Right renal pelvis (tissue), 4 donors: ENCODE data around the gene EEF2K. TPM values are rescaled to one million over a fixed set of nuclear protein-coding genes. Genes with fewer than 3 reads are reported as not detected.
A peak's percentile ranks its signal among the peaks of the same experiment; 100 is the strongest.

Source experiments
- DNase-seq, 4 donors: peaks; one replicate each; pipeline ENCODE4 v3.0.0-alpha.2; 2013; ENCODE audit warnings: low read depth in 4 of 4, low spot score in 3 of 4, missing footprints in 1 of 4
- polyA plus RNA-seq, 4 donors: library from polyadenylated mRNA; unstranded; fragments of 120-200 nt; gene quantifications; one replicate each; pipeline ENCODE4 v1.2.1, GENCODE V29; 2013; ENCODE audit not compliant: insufficient read length in 4 of 4

EEF2K gene
- polyA plus RNA-seq, 4 donors: 10.5 to 14.3 (median 12.1) TPM

GRCh38 chr16:22312897-22313781, 107.1 kb downstream of the EEF2K start:
- no peak for DNase-seq

- DNase-seq: no peak
Observed at GRCh38 chr16:22313876-22314470, 107.9 kb downstream of the EEF2K start.

- DNase-seq: no peak
Observed at GRCh38 chr16:22314661-22315626, 108.9 kb downstream of the EEF2K start.

GRCh38 chr16:22315979-22316378, 109.9 kb downstream of the EEF2K start:
- DNase-seq: no peak

GRCh38 chr16:22316411-22316811, 110.3 kb downstream of the EEF2K start:
- DNase-seq: no peak

- no peak for DNase-seq
Observed at GRCh38 chr16:22317001-22317530, 111.0 kb downstream of the EEF2K start.

GRCh38 chr16:22317625-22318024, 111.5 kb downstream of the EEF2K start:
- no peak for DNase-seq

- no peak for DNase-seq
Observed at GRCh38 chr16:22318690-22319358, 112.7 kb downstream of the EEF2K start.

GRCh38 chr16:22320572-22321339, 114.7 kb downstream of the EEF2K start:
- no peak for DNase-seq

GRCh38 chr16:22321340-22322001, 115.4 kb downstream of the EEF2K start:
- peak; percentile 33 to 47 (median 41) for DNase-seq

- DNase-seq: no peak
Observed at GRCh38 chr16:22322021-22322471, 116.0 kb downstream of the EEF2K start.

GRCh38 chr16:22322741-22323140, 116.7 kb downstream of the EEF2K start:
- no peak for DNase-seq

GRCh38 chr16:22323173-22323958, 117.3 kb downstream of the EEF2K start:
- no peak for DNase-seq

- DNase-seq: no peak
Observed at GRCh38 chr16:22323959-22324786, 118.1 kb downstream of the EEF2K start.

- no peak for DNase-seq
Observed at GRCh38 chr16:22324787-22325597, 118.9 kb downstream of the EEF2K start.
